Frontal cortex (tissue), 4 donors: ENCODE measurements around the gene EHF. TPM values are rescaled to one million over a fixed set of nuclear protein-coding genes. Genes with fewer than 3 reads are reported as not detected.
"Not testable (repeated sequence)": the region's sequence is repeated elsewhere in the genome, so short reads cannot be mapped to it uniquely, and the experiment has no call there.

Experiments
- DNase-seq, 2 donors: peaks; one replicate each; pipeline ENCODE4 v3.0.0; 2012; ENCODE audit warnings: low spot score in 2 of 2
- FAIRE-seq: peaks from 2 replicates; lab custom pipeline; 2012; peaks lifted over from hg19 to GRCh38; lab: Jason Lieb, UNC
- total RNA-seq: library from RNA; depleted of rRNA; stranded (reverse); fragments of >200 nt; gene quantifications from one replicate; pipeline ENCODE4 v1.2.3, GENCODE V29; 2014
- donor health status: control.
- donor health status: control.
- donor health status: control.

Gene EHF
- total RNA-seq: 0.41 TPM

DNA sequence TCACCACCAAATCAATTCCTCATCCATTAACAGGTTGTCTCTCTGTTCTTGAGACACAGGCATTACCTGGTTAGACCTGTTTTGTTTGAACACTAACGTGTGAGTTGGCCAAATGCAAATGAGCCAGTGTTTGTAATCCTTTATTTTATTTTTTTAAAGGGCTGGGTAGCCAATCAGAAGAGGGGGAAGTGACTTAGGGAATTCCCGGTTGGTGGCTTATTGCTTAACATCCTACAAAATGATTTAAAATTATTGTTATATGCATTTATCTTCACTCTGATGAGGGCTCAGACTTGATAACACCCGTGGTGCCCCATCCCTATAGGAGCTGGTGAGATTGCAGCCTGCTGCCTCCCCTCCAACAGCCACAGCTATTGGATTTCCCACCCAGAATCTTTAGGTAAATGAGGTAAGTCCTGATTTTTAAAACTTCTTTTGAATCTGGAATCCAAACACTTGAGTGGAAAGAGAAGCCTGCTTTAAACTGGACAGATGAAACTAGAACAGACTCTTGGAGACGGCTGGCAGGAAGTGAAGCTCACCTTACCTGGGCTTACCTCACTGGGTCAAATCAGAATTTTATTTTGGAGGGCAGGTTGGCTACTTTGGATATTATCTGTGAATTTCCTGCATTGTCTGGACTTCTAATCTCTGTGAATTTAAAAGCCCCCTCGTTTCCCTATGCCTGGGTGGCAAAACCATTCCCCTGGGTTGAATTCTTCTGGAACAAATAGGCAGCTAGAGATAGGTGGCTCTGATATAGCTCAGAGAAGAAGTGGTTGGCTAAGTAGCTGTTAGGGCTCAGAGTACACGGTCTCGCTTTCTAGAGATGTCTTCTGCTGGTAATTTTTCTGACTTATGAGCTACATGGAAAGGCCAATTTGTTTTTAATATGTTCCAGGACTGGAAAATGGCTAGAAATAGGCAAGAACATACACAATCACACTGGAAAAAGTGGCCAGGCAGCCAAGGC is at the start of gene EHF:
EHF (plus strand) TSS at position 274 of the 973 bp plus-strand sequence. CDS start 21,538 bp downstream, outside the sequence.
- FAIRE-seq: no peak

DNA sequence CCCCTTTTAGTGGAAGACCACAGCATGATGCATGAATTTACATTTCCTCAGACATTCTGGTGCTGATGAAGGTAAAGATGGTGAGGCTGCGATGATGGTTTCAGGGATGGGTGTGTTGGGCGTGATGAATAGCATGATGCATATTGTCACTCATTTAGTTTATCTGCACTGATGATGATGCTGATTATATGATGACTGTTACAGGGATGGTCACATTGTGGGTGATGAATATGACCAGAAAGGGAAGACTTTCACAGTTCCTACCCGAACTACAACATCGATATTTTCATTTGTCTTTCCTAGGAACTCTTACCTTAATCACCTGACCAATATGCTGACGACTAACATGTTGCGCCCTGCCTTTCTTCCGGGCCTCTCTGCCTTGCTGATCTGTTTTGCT is 47.4 kb upstream of the EHF start:
- no peak for DNase-seq
- no peak for FAIRE-seq

More for the DNA sequence above, at the start of gene EHF:
- no peak for DNase-seq

DNA sequence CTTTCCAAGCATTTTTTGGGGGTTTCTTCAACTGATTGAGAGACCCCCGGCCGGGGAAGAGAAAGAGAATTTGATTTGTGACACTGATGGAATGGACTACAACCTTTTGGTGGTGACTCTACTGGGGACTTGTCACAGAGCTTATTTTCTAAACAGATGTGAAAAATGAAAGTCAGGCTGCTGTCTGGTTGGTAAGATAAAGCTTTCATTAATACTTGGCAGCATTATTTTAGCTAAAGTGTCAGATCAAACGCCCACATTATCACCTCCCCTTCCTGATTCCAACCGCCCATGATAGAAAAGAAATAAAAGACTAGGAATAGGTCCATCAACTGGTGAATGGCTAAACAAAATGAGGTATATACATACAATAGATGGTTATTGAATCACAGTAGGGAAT is 45.6 kb upstream of the EHF start:
- DNase-seq (no peak), FAIRE-seq (no peak)

DNA sequence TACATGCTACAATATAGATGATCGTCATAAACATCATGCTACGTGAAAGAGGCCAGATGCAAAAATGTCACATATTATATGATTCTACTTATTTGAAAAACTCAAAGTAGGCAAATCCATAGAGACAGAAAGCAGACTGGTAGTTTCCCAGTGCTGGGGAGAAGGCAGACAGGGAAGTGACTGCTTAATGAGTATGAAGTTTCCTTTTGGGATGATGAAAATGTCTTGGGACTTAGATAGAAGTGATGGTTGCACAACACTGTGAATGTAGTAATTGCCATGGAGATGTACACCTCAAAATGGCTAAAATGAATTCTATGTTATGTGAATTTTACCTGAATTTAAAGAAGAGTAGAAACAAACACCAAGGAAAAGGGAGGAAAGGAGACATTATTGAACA is 45.2 kb upstream of the EHF start:
- DNase-seq (no peak), FAIRE-seq (no peak)

DNA sequence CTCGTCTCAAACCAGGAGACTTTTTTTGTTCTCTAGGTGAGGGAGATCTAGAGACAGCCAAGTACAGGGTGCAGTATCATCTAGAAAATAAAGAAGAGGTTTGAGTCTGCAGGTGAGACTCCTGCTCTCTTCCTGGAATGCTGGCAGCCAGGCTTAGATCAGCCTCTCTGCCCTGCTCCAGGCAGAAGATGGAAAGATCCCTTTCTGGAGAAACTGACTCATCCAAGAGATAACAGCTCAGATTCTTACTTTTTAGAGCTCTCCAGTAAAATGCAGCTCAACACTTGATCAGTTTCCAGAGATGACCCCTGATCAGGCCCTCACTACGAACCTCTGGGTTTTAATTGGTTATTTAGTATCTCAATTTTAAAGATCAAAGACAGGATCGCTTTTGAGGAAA is 44.6 kb upstream of the EHF start:
- FAIRE-seq: no peak
- no peak for DNase-seq

DNA sequence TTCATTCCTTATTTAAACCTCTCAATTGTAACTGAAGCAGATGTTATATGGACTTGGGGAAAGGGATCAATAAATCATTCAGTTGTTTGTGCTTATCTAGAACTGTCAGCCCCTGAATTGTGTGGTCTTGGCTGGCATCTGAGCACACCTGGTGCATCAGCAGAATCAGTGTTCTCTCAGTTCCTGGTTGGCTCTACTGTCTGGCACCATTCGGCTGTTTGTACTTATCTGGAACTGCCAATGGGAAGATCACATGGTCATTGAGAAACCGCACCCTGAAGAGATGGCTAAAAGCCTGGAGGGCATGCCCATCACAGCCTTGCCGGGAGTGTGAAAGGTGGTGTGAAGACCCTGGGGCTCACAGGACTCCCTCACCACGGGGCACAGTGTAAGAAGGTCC is 37.1 kb upstream of the EHF start:
- no peak for FAIRE-seq
- no peak for DNase-seq

DNA sequence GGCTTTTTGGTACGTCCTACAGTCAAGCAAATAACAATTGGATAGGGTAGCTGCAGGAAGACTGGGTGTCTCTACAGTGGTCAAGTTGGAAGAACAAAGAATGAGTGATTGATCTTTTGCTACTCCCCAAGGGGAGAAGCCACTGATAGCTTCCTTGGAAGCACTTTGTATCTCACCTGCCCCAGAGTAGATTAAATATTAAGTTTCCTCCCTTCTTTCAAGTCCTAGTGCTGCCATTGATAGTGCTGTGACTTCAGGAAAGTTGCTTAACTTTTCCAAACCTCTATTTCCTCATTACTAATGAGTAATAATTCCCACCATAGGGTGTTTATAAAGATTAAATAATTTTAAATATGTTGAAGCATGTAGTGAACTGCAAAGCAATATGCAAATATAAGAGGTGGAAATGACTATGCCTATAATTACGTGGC is 35.6 kb upstream of the EHF start:
- DNase-seq (no peak), FAIRE-seq (no peak)

DNA sequence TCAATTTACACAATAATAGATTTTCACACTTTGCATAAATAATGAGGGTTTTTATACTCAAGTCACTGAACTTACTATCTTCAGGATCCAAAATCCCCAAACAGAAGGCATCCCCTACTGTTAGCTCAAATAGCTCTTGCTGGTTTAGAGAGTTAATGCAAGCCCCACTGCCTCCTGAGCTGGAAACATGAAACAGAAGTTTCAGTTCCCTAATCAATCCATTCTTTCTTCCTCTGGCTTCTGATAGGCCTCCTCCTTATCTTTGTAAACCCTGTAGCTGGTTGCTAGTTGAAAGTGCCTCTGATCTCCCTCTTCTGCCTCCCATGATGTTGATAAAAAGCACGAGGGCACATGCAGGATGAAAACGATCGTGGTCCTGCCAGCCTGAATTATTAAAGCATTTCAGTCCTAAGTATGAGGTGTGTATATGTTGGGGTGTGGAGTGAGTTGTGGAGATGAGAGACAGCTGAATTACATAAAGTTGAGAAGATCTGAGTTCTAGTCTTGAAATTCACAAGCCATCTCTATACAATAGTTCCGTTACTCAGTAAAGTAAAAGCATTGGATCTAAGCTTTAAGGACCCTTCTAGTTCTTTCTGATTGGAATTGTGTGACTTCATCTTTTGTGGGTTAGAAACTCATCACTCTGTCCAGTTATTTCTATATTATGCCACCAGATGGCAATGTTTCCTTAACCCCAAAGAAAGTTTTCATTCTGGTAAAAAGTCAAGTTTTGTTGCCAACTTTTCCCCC is 35.0 kb upstream of the EHF start:
- FAIRE-seq (peak; percentile 81), DNase-seq (peak; percentile 24 to 46)

DNA sequence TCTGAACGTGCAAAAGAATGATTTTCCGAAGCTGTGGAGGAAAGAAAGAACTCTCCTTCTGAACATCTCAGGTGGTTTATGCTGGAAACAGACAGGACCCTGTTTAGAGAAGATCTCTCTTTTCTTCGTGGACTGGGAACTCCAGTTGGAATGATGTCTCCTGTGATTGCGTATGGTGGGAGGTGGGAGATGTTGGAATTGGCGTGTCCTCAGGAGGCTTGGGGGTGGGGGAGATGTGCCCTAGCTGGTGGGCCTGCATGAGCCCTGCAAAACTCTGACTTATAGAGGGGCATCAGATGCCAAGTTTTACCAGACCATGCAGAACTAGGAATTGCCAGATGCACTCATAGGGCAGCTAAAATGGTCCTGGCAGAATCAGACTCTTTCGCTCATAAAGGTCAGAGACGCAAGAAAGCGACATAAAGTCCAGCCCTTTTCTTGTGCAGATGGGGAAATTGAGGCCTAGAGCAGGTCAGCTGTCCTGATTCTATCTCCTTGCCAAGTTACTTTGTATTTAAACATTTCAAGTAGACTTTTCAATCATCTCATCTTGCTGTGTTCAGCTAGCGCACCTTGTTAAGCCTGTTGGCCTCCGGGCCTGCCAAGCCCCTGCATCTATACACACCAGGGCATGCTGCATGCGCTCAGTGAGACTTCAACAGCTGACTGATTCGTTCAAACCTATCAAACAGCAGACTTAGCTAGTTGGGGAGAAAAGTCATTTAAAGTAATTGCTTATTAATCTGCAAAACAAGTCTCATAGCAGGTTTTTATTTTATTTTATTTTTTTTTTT is 34.2 kb upstream of the EHF start:
- no peak for DNase-seq
- FAIRE-seq: no peak

DNA sequence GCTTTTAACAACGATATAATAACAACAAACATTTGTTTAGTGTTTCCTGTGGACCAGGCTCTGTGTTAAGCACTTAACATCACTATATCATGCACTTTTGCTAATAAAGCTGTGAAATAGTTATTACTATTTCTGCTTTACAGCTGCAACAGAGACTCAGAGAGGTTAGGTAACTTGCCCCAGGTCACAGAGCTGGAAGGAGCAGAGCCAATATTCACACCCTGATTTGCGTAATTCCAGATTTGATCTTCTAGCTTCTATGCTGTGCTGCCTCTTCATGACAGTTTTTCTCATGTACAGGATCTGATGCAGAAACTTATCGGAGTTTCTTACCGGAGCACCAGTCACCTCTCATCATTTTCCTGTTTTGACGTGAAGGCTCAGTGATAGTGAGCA is 33.6 kb upstream of the EHF start:
- FAIRE-seq (no peak), DNase-seq (no peak)

DNA sequence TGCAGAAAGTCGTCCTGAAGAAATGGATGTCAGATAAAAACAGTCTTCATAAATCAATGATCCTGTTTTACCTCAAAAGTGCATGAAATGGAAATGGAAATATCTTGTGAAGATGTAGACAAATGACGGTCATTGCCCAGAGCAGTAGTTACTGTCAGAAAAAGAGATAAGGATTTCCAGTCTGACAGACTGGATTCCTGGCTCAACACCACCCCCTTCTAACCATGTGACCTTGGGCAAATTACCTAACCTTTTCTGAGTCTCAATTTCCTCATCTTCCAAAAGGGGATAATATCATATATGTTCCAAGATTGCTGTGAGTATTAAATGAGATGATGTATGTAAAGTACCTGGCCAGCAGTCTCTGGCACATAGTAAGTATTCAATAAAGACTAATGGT is 32.9 kb upstream of the EHF start:
- DNase-seq: no peak
- no peak for FAIRE-seq

DNA sequence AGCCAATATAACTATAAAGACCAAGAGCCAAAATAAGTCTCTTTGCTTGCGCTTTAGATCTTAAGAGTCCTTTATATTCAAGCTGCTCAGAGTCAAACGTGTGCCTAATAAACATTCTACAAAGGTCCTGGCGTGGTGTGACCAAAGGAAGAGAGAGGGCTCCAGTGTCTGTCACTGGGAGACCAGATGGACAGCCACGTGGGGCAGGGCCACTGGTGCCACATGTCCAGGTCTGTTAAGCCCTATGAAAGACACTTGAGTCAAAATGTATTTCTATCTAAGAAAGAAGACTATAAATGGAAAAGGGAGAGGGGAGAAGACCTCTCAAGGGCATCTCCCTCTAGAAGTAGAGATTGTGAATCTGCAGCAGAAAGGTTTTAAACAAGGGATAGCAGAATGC is 32.2 kb upstream of the EHF start:
- DNase-seq: no peak
- FAIRE-seq: no peak

DNA sequence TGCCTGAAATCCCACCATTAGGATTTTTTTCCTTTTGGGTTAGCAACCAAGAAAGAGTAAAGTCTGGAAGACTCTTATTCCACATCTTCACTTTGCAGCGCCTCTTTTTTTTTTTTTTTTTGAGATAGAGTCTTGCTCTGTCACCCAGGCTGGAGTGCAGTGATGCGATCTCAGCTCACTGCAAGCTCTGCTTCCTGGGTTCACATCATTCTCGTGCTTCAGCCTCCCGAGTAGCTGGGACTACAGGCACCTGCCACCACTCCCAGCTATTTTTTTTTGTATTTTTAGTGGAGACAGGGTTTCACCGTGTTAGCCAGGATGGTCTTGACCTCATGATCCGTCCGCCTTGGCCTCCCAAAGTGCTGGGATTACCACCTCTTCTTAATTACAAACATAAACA is 31.7 kb upstream of the EHF start:
- not testable (repeated sequence) for FAIRE-seq

DNA sequence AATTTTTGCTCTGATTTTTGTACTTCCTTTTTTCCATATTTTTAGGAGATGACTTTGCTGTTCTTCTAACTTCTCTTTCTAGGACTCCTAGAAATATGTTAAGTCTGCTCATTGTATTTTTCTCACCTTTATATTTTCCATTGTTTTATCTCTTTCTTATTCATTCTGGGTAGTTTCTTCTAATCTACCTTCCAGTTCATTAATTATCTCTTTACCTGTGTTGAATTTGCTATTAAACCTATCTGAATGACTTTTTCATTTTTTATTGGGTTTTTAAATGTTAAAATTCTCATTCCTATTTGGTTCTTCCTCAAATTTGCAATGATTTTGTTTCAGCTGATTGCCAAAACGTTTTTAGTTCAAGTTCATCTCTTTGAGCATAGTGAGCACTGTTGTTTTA is 27.8 kb upstream of the EHF start:
- FAIRE-seq (no peak), DNase-seq (no peak)

More for the DNA sequence above, 31.7 kb upstream of the EHF start:
- not testable (repeated sequence) for DNase-seq

DNA sequence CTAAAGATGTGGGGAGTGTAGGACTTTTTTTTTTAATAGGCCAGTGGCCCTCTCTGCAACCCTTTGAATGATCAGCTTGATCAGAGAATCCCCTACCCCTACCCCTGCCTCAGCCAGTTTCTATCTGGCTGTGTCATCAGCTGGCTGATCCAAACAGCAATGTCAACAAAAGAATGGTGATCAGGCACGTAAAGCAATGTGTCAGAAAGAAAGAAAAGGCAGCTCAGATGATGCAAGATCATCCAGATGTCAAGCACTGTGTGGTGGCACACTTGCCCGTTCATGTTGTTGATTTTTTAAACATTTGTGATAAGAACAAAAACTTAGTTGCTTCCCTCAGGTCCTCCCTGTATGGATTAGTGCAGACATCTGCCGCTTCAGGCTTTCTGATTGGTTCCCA is 26.3 kb upstream of the EHF start:
- DNase-seq: no peak
- no peak for FAIRE-seq

DNA sequence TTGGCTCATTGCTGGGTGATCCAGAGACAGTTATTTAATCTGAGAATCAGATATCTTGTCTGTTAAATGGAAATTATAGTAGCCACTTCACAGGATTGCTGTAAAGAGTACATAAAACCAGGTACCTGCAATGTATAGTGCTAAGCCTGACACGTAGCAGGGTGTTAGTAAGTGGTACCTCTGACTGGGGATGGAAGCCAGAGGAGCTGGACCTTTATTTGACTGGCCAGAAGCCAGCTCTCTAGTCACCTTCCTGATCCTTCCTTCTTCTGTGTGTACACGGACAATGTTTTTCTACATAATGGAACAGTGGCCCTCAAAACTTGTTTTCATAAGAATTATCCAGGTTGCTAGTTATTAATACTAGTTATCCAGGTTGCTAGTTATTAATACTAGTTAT is 25.5 kb upstream of the EHF start:
- FAIRE-seq: no peak

DNA sequence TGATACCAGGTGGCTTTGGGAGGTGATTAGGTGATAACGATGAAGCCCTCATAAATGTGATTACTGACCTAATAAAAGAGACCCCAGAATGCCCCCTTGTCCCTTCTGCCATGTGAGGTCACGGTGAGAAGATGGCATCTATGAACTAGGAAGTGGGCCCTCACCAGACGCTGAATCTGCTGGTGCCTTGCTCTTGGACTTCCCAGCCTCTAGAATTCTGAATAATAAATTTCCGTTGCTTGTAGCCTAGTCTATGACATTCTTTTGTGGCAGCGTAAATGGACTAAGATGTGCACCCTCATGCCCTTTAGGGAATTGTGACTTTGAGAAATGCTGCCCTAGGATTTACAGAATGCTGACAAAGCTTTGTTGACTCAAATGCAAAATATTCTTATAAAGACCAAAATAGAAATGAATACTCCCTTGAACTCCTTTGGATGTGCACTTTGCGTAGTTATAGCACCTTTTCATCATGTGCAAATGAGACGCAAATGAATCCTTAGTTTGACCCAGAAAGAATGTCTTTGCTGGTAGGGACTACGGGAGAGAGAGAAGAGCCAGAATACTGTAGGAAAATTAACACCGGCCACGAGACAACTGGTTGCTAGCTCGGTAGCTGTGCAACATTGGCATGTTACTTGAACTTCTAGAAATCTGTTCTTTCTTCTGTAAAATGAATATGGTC is 24.8 kb upstream of the EHF start:
- DNase-seq (no peak), FAIRE-seq (no peak)

More for the DNA sequence above, 25.5 kb upstream of the EHF start:
- no peak for DNase-seq

DNA sequence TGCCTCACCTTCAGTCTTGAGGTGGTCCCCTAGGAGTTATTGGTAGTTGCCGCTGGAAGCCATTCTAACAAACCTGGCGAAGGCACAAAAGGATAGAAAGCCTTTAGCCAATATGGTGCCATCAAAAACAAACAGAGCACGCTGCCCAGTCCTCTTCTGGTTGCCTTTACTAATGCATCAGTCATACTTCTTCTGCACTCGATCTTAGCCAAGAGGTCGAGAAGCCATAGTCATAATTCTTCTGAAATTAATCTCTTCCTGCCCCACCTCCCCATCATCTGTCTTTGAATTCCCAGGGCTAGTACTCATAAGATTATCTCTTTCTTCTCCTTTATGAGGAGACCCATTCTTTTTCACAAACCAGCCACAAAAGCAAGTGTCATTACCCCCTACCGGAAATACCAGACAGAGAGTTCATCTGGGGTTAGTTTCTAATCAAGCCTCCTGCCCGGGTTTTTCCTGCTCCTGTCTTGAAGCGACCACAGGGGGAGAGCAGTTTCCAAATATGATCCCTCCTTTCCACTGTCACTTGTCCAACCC is 21.4 kb upstream of the EHF start:
- no peak for DNase-seq
- FAIRE-seq: no peak

DNA sequence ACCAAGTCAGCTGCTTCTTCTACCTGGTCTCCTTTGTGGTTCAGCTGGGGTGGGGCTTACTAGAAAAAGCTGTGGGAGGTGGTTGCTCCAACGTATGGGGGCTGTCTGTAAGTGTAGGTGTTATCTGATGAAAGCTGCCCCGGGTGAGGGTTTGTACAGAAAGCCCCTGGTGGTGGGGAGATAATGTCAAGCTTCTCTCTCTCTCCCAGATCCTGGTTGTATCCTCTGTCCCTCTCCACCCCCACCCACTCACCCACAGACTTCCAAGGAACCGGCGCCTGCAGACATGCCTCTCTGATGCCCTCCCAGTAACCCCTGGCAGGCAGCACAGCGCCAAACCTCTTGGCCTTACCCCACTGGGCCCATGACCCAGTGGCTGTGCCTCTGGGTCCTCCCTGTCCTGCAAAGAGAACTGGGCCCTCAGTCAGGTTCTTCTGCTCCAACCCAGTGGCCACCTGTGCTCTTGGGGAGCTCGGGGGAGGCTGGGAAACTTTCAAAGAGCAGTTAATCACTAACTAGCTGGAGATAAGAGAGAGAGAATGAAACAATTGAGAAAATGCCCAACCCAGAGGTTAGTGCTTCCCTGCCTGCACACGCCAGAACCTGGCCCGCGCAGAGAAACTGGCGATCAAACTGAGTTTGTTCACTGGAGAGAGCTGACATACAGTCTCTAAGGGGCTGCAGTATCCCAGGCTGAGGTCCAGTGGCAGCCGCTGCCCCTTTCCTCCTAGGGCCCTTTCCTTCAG is 20.4 kb upstream of the EHF start:
- DNase-seq: no peak
- FAIRE-seq: no peak
